Measurements from ENCODE around the gene VASN. TPM values are rescaled to one million over a fixed set of nuclear protein-coding genes. Genes with fewer than 3 reads are reported as not detected.

The VASN gene
- total RNA-seq, 4 donors from 2014 or later: 7.1 to 31.3 (median 21.7) TPM

DNA sequence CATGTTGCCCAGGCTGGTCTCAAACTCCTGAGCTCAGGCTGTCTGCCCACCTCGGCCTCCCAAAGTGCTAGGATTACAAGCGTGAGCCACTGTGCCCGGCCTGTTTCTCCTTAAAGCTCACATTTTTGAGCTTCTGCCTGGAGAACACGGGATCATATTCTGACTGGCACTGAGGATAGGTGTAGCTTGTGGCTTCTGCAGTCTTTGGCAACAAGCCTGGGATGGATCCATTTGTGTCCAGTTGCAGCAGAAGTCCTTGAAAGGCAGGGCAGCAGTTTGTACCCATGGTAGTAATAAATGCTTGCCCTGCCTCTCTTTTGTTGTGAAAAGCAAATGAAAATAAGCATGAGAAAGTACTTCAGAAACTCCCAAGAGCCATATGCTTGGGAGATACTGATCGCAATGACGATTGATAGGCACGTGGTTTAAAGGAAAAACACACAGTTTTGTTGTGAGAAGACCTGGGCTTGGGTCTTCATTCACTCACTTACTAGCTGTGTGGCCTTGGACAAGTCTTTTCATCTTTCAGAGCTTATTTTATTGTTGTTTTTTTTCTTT is 47.8 kb downstream of the VASN start:
- intact Hi-C loops (cut with DNase I): no loop called here
- WGBS: 79% methylated on average over 7 of the region's 7 CpGs

GRCh38 chr16:4420505-4421105 is 49.0 kb downstream of the VASN start:
- no peak overlapping the region for H3K27ac ChIP-seq (replicated peaks in 1 of 4)
- H3K4me3 ChIP-seq: no peak overlapping the region
- no peaks in the 10 kb centered on the region for H3K36me3 ChIP-seq
- H3K27me3 ChIP-seq: no peaks in the 10 kb centered on the region
- H3K4me1 ChIP-seq: peaks cover 13 to 17% (median 16%) of the 10 kb centered on the region in 4 donors
- no peaks in the 10 kb centered on the region for H3K9me3 ChIP-seq
- intact Hi-C loops (cut with DNase I): no loop called here
- WGBS: 71% methylated on average over 8 of the region's 8 CpGs
- TF ChIP-seq EP300 (IDR thresholded peaks at IDR 0.05) (no peak), CTCF (IDR thresholded peaks at IDR 0.05) (no peak), POLR2AphosphoS5 (IDR thresholded peaks at IDR 0.05) (no peak)
- no peak for DNase-seq (ENCODE audit: extremely low spot score)

More for the DNA sequence above, 47.8 kb downstream of the VASN start:
- no peak for DNase-seq (ENCODE audit: extremely low spot score)
- no peak overlapping the region for H3K27ac ChIP-seq (replicated peaks in 1 of 4)
- TF ChIP-seq CTCF (IDR thresholded peaks at IDR 0.05): no peak
- TF ChIP-seq POLR2A (IDR thresholded peaks at IDR 0.05; ENCODE audit: low read depth): no peak
- TF ChIP-seq EP300 (IDR thresholded peaks at IDR 0.05): no peak
- no peak for TF ChIP-seq POLR2AphosphoS5 (IDR thresholded peaks at IDR 0.05)
- H3K36me3 ChIP-seq: no peaks in the 10 kb centered on the region
- peaks cover 14 to 22% (median 21%) of the 10 kb centered on the region in 4 donors for H3K4me1 ChIP-seq
- H3K27me3 ChIP-seq: no peaks in the 10 kb centered on the region
- no peak overlapping the region for H3K4me3 ChIP-seq
- H3K9me3 ChIP-seq: no peaks in the 10 kb centered on the region

DNA sequence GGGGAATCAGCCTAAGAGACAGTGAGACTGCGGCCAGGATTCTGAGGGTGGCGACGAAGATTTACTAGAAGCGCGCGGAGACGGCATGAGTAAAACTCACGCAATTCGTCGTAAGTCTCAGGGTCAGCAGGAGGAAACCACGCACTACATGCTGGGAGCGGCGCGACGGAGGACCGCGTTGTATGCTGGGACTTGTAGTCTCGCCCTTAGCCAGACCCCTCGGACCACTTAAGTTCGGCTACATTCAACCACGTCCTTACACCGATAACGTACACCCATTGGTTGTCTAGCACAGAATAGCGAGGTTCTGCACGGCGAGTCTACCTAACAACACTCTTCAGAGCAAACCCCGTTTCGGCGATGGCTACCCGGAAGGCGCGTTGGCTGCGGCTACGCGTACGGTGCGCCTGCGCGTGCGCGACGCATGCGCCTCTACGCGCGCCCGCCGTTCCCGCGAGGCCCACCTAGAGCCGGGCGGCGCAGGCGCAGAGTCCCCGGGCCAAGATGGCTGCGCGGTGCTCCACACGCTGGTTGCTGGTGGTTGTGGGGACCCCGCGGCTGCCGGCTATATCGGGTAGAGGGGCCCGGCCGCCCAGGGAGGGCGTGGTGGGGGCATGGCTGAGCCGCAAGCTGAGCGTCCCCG is 53.9 kb downstream of the VASN start, which contains the start of gene DNAJA3:
Gene DNAJA3 (plus strand): TSS at position 491 of the 643 bp plus-strand sequence. CDS start 14 bp downstream, at position 505.
- intact Hi-C loops (cut with DNase I): no loop called here
- Histone ChIP-seq H3K27me3 (no peaks in the 10 kb centered on the region), H3K36me3 (peaks cover 0 to 4% (median 0%) of the 10 kb centered on the region in 4 donors), H3K4me1 (peaks cover 20 to 30% (median 26%) of the 10 kb centered on the region in 4 donors), H3K4me3 (peak within 1 kb of the TSS; percentile 83 to 98 (median 91)), H3K27ac (replicated peaks in 1 of 4) (peak within 1 kb of the TSS; percentile 94 to 98 (median 96)), H3K9me3 (no peaks in the 10 kb centered on the region)
- WGBS: under 1% methylated on average over 28 of the region's 68 CpGs
- peak; percentile 98 for DNase-seq (ENCODE audit: extremely low spot score)
- peak; percentile 87 for TF ChIP-seq POLR2A (IDR thresholded peaks at IDR 0.05; ENCODE audit: low read depth)
- peak in 1 of 3 experiments; percentile 7 for TF ChIP-seq CTCF (IDR thresholded peaks at IDR 0.05)
- TF ChIP-seq EP300 (IDR thresholded peaks at IDR 0.05): no peak
- peak; percentile 86 to 95 for TF ChIP-seq POLR2AphosphoS5 (IDR thresholded peaks at IDR 0.05)

DNA sequence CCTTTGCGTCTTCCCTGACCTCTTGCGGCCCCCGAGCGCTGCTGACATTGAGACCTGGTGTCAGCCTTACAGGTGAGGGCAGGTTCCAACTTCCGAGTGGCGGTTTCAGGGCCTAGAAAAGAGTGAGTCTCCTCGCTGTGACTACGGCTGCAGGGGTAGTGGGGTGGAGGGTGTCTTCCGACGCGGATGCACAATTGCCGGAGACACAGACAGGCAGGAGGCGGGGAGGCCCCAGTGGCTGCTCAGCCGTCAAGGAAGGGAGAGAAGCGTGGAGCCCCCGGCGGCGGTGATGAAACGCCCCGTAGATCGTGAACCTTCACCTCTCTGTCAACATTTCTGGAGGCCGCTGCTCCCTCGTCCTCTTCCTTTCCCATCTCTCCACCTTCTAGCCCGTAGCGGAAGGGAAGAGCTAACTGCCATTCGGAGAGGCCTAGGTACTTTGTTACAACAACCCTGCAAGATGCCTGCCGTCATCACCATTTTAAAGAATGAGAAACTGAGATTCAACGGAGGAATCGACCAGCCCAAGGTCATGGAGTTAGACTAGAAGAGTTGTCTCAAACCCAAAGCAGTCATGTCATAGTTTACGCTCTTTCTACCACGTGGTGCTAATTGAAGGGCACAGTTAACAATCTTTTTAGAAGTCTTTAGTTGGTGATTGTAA is 54.5 kb downstream of the VASN start:
- intact Hi-C loops (cut with DNase I): no loop called here
- TF ChIP-seq EP300 (IDR thresholded peaks at IDR 0.05) (no peak), POLR2A (IDR thresholded peaks at IDR 0.05; ENCODE audit: low read depth) (no peak), POLR2AphosphoS5 (IDR thresholded peaks at IDR 0.05) (no peak), CTCF (IDR thresholded peaks at IDR 0.05) (peak in 1 of 3 experiments; percentile 3)
- no peaks in the 10 kb centered on the region for H3K9me3 ChIP-seq
- peak overlapping the region; percentile 83 to 98 (median 91) for H3K4me3 ChIP-seq
- H3K4me1 ChIP-seq: peaks cover 20 to 30% (median 26%) of the 10 kb centered on the region in 4 donors
- no peaks in the 10 kb centered on the region for H3K27me3 ChIP-seq
- H3K27ac ChIP-seq (replicated peaks in 1 of 4): peak overlapping the region; percentile 94 to 98 (median 96)
- WGBS: 8% methylated on average over 21 of the region's 31 CpGs
- DNase-seq (ENCODE audit: extremely low spot score): no peak
- peaks cover 0 to 9% (median 0%) of the 10 kb centered on the region in 4 donors for H3K36me3 ChIP-seq
